A172 (cell line): Measurements from ENCODE around the gene BLZF1. TPM values are rescaled to one million over a fixed set of nuclear protein-coding genes. Genes with fewer than 3 reads are reported as not detected.
"Not testable (repeated sequence)": the region's sequence is repeated elsewhere in the genome, so short reads cannot be mapped to it uniquely, and the experiment has no call there.

ENCODE experiments used
- DNase-seq: peaks from one replicate; pipeline ENCODE4 v3.0.0-alpha.2; 2015; ENCODE audit warnings: low spot score
- total RNA-seq: library from RNA; depleted of rRNA; stranded (reverse); fragments of >200 nt; shearing (Covaris generic); gene quantifications from 2 replicates; pipeline ENCODE4 v1.2.3, GENCODE V29; 2014

Gene BLZF1
- total RNA-seq, 1 experiment from 2014 or later: 46.3 TPM

DNA sequence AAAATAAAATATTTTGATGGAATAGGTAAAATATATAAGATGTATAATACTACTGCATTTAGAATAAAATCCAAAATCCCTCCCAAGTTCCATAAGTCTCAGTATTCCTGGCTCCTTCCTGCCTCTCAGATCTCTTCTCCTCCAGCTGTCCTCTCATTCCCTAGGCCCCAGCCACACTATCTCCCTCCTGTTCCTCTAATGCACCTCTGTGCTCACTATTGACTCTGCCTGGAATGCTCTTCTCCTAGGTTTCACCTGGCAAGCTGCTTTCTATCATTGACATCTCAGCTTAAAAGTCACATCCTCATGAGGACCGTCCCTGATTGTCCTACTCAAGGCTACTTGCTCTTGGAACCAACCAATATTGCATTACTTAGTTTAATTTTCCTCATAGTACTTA lies 7.6 kb upstream of the BLZF1 start:
- no peak for DNase-seq

GRCh38 chr1:169361281-169361680 lies 6.7 kb upstream of the BLZF1 start:
- no peak for DNase-seq

GRCh38 chr1:169363046-169363730 lies 4.8 kb upstream of the BLZF1 start:
- DNase-seq: peak; percentile 90

DNA sequence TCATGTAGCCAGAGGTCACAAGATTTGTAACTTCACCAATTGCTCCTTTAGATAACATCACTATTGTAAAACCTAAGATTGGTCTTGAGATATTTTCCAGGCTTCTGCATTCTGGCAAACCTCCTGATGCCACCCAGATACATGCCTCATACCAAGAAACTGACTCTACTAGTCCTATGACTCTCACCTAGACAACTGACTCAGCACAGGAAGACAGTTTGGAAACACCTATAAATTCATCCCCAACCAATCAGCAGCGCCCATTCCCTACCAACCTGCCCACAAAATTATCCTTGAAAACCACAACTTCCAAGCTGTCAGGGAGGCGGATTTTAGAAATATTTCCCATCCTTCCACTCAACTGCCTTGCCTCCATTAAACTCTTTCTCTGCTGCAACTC lies 3.0 kb upstream of the BLZF1 start:
- DNase-seq: peak; percentile 85

DNA sequence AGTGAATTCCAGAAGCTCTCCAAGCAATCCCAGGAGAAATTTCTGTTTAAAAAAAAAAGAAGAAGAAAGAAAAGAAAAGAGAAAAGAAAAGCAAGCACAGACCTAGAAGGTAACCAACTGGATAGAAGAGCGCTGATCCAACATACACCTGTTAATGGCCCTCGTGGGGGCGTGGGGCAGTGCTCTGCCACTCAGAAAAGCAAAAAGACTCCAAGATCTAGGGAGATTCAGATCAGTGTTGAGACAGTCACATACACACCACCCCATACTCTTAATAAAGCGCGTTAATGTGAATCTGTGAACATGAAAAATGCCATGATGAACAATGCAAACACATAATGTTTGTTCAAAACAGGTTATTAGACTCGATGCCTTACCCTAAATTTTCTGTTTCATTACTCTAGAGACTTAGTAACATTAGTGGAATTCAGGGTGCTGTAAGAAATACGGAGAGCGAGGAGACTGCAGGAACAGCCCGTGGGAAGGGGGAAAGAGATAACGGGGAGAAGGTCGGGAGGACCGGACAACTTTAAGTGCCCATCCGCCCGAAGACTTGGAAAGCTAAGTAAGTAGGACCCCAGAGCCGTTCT lies 804 bp upstream of the BLZF1 start:
- DNase-seq: peak; percentile 12

- DNase-seq: no peak
These were observed 393 bp downstream of the BLZF1 start for GRCh38 chr1:169368406-169368769.

DNA sequence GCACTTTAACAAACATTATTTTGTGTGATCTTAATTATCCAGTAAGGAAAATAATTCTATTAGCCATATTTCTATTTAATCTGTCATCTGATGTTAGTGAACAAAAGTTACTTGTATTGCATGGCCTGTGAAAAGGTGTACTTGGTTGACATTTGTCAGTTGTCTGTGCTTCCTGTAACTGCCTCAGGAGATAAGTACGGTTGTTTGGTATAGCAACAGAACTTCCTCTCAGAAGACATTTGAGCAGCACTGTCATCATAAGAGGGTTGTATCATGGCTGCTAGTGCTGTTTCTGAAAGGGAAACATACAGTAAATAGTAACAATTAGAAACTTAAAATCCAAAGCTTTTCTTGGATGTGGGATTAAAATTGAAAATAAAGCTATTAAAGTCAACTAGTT lies 3.4 kb downstream of the BLZF1 start:
- no peak for DNase-seq

- DNase-seq: no peak
These were observed 13.2 kb downstream of the BLZF1 start for GRCh38 chr1:169381162-169381561.

DNA sequence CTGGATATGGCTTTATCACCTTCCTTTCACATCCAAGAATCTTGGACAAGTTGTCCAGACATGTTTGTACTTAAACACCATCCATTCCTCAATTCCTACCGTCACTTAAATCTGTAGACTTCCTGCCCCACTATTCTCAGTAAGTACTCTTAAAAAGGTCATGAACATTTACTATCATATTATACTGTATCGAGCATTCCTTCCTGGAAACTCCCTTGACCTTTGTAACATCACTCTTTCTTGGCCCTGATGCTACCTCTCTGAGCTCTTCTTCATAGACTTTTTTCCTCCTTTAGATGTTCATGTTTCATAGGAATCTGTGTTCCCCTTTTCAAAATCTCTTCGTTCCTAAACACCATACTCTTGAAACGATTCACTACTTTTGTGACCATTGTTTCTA lies 15.5 kb downstream of the BLZF1 start:
- DNase-seq: no peak

- no peak for DNase-seq
These were observed 19.4 kb downstream of the BLZF1 start for GRCh38 chr1:169387399-169387798.

DNA sequence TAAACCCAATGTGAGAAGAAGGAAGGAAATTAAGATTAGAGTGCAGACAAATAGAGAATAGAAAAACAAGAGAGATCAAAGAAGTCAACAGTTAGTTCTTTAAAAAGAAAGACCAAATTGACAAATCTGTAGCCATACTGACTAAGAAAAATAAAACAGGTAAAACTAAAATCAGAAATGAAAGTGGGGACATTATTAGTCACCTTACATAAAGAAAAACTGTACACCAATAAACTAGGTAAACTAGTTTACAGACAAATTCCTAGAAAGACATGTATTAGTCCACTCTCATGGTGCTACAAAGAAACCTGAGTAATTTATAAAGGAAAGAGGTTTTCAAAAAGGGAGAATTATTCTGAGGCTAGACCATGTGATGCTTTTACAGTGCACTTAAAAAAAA lies 22.3 kb downstream of the BLZF1 start:
- DNase-seq: no peak

GRCh38 chr1:169392406-169392805 lies 24.4 kb downstream of the BLZF1 start:
- no peak for DNase-seq

GRCh38 chr1:169395955-169396354 lies 28.0 kb downstream of the BLZF1 start:
- DNase-seq: no peak

DNA sequence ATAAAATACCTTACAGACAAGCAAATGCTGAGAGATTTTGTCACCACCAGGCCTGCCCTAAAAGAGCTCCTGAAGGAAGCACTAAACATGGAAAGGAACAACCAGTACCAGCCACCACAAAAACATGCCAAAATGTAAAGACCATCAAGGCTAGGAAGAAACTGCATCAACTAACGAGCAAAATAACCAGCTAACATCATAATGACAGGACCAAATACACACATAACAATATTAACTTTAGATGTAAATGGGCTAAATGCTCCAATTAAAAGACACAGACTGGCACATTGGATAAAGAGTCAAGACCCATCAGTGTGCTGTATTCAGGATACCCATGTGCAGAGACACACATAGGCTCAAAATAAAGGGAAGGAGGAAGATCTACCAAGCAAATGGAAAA lies 34.6 kb downstream of the BLZF1 start:
- not testable (repeated sequence) for DNase-seq

DNA sequence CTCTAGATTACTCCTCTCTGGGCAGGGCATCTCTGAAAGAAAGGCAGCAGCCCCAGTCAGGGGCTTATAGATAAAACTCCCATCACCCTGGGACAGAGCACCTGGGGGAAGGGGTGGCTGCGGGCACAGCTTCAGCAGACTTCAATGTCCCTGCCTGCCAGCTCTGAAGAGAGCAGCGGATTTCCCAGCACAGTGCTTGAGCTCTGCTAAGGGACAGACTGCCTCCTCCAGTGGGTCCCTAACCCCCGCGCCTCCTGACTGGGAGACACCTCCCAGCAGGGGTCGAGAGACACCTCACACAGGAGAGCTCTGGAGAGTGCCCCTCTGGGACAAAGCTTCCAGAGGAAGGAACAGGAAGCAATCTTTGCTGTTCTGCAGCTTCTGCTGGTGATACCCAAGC lies 40.3 kb downstream of the BLZF1 start:
- DNase-seq: not testable (repeated sequence)

DNA sequence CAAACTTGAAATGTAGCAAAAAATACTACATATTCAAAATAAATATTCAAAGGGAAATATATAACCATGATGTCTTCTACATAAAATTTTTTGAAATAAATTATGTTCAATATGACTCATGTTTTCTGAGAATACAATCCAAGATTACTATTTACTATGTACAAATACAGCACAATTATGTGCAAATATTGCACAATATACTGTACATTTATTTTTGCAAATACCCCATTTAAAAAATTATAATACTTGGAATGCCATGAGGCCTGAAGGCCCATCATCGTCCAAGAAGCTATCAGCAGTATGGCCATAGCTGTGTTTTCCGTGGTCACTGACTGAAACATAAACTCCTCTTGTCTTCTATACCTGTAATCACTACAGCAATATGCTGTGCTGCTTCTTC lies 47.0 kb downstream of the BLZF1 start:
- no peak for DNase-seq

DNA sequence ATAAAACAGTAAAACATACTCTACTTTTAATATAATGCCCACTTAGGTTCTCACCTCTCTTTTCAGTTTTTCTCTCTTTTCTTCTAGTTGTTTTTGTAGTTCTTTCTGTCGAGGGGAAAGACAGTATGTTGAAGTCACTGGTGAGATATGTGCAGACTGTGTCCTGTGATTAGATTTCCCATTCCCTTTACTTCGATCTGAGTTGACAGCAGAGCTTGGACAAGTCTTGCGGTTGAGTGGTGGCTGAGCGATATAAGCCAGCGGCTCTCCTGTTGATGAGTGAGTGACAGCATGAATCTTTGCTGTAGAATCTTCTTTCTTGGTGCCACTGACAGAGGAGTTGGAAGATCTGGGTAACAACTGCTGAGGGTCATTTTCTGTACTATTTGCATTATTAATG lies 53.3 kb downstream of the BLZF1 start:
- no peak for DNase-seq

GRCh38 chr1:169426174-169426705 lies 58.2 kb downstream of the BLZF1 start:
- DNase-seq: no peak

DNA sequence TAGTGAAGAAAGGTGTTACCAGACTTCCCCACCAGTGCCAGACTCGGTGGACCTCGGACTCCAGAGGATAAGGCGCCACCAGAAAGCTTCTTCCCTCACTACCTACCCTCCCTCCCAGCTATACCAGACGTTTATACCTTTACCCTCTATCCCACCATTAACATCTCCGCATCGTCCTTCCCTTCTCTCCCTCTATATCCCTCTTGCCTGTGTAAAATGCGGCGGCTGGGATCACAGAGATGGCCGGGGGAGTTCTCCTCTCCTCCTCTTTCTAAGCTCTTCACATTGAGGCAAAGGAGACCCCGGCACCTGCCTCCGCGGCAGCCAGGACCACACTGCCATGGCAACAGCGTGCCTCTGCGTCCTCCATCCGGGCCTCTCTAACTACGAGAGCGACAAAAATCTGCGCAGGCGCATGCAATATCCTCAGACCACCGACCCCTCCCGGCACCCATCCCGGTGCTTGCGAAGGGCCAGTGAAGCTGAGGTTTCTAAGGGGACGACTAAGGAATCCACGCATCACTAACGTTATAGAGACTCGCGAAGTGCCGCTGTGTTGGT lies 59.2 kb downstream of the BLZF1 start, which contains the start of gene CCDC181:
Gene CCDC181 (minus strand): TSS at position 394 of the 561 bp plus-strand sequence. CDS start 2,547 bp downstream, outside the sequence.
- peak; percentile 17 for DNase-seq
